ENCODE results near the gene EPSTI1.

The EPSTI1 gene

GRCh38 chr13:42971691-42972347, 20.2 kb downstream of the EPSTI1 start:
- no peak for DNase-seq (ENCODE audit: low read depth in 2 of 2)

- DNase-seq (ENCODE audit: low read depth in 2 of 2): no peak
These were observed 21.0 kb downstream of the EPSTI1 start for GRCh38 chr13:42970824-42971690.

- peak; percentile 57 to 68 for DNase-seq (ENCODE audit: low read depth in 2 of 2)
These were observed 22.4 kb downstream of the EPSTI1 start for GRCh38 chr13:42969565-42970172.

- DNase-seq (ENCODE audit: low read depth in 2 of 2): no peak
These were observed 23.1 kb downstream of the EPSTI1 start for GRCh38 chr13:42968906-42969305.

- no peak for DNase-seq (ENCODE audit: low read depth in 2 of 2)
These were observed 24.4 kb downstream of the EPSTI1 start for GRCh38 chr13:42967660-42968059.

- DNase-seq (ENCODE audit: low read depth in 2 of 2): no peak
These were observed 26.8 kb downstream of the EPSTI1 start for GRCh38 chr13:42965281-42965680.

- DNase-seq (ENCODE audit: low read depth in 2 of 2): no peak
These were observed 27.3 kb downstream of the EPSTI1 start for GRCh38 chr13:42964761-42965161.

GRCh38 chr13:42959615-42960014, 32.4 kb downstream of the EPSTI1 start:
- no peak for DNase-seq (ENCODE audit: low read depth in 2 of 2)

GRCh38 chr13:42957881-42958280, 34.2 kb downstream of the EPSTI1 start:
- no peak for DNase-seq (ENCODE audit: low read depth in 2 of 2)

GRCh38 chr13:42950181-42950580, 41.9 kb downstream of the EPSTI1 start:
- no peak for DNase-seq (ENCODE audit: low read depth in 2 of 2)

- DNase-seq (ENCODE audit: low read depth in 2 of 2): no peak
These were observed 44.1 kb downstream of the EPSTI1 start for GRCh38 chr13:42947925-42948324.

- no peak for DNase-seq (ENCODE audit: low read depth in 2 of 2)
These were observed 45.1 kb downstream of the EPSTI1 start for GRCh38 chr13:42946927-42947326.

- DNase-seq (ENCODE audit: low read depth in 2 of 2): no peak
These were observed 62.0 kb downstream of the EPSTI1 start for GRCh38 chr13:42929886-42930535.

GRCh38 chr13:42926555-42926954, 65.5 kb downstream of the EPSTI1 start:
- DNase-seq (ENCODE audit: low read depth in 2 of 2): no peak

GRCh38 chr13:42926043-42926442, 66.0 kb downstream of the EPSTI1 start:
- DNase-seq (ENCODE audit: low read depth in 2 of 2): no peak

GRCh38 chr13:42925626-42926025, 66.4 kb downstream of the EPSTI1 start:
- no peak for DNase-seq (ENCODE audit: low read depth in 2 of 2)

- DNase-seq (ENCODE audit: low read depth in 2 of 2): no peak
These were observed 67.7 kb downstream of the EPSTI1 start for GRCh38 chr13:42924344-42924743.

- DNase-seq (ENCODE audit: low read depth in 2 of 2): no peak
These were observed 84.3 kb downstream of the EPSTI1 start for GRCh38 chr13:42907745-42908144.

- no peak for DNase-seq (ENCODE audit: low read depth in 2 of 2)
These were observed 85.8 kb downstream of the EPSTI1 start for GRCh38 chr13:42906257-42906656.

GRCh38 chr13:42905579-42905978, 86.5 kb downstream of the EPSTI1 start:
- no peak for DNase-seq (ENCODE audit: low read depth in 2 of 2)

GRCh38 chr13:42899266-42899665, 92.8 kb downstream of the EPSTI1 start:
- DNase-seq (ENCODE audit: low read depth in 2 of 2): no peak

- DNase-seq (ENCODE audit: low read depth in 2 of 2): no peak
These were observed 96.3 kb downstream of the EPSTI1 start for GRCh38 chr13:42895776-42896175.
